ENCODE data around the gene DENND1A.
"Not testable (repeated sequence)": the region's sequence is repeated elsewhere in the genome, so short reads cannot be mapped to it uniquely, and the experiment has no call there.

DENND1A gene, protein sequence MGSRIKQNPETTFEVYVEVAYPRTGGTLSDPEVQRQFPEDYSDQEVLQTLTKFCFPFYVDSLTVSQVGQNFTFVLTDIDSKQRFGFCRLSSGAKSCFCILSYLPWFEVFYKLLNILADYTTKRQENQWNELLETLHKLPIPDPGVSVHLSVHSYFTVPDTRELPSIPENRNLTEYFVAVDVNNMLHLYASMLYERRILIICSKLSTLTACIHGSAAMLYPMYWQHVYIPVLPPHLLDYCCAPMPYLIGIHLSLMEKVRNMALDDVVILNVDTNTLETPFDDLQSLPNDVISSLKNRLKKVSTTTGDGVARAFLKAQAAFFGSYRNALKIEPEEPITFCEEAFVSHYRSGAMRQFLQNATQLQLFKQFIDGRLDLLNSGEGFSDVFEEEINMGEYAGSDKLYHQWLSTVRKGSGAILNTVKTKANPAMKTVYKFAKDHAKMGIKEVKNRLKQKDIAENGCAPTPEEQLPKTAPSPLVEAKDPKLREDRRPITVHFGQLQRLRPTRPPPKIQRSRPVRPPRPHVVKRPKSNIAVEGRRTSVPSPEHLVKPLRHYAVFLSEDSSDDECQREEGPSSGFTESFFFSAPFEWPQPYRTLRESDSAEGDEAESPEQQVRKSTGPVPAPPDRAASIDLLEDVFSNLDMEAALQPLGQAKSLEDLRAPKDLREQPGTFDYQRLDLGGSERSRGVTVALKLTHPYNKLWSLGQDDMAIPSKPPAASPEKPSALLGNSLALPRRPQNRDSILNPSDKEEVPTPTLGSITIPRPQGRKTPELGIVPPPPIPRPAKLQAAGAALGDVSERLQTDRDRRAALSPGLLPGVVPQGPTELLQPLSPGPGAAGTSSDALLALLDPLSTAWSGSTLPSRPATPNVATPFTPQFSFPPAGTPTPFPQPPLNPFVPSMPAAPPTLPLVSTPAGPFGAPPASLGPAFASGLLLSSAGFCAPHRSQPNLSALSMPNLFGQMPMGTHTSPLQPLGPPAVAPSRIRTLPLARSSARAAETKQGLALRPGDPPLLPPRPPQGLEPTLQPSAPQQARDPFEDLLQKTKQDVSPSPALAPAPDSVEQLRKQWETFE

DNA sequence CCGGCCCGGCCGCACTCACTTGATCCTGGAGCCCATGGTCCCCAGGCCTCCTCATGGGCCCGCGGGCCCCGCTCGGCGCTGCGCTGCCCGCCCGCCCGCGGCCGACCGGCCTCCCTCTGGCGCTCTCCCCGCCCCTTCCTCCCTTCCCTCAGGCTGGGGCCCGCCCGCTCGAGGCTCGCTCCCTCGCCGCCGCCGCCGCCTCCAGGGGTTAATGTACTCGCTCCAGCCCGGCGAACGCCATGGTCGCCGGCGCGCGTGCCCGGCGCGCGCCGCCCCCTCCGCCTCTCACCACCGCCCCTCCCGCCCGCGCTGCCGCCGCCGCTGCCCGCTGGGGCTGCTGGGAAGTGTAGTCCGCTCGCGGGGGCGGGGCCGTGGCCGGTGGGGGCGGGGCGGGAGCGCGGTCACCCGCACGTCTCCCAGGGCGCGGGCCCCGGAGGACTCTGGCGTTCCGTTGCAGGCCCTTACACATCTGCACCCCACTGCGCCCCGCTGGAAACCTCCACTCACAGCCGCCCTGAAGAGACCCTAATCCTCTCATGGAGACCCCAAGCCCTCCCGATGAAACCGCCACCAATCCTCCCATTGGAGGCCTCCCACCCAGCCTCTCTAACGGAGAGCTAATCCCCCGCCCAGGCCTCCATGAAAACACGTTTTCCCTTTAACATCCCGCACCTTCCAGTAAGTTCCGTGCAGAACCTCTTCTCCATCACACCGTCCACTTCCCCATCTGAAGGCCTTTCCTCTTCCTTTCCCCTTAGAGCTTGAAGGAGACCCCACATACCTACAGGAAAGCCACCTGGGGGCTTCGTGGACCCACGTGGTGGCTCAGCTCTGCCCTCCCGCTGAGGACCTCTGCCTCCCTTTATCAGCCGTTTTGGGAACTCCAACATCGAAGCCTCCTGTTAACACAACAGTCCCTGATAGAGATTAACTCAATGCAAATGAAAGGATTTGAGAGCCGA, at the start of gene DENND1A:
DENND1A (minus strand) TSS at position 257 of the 962 bp plus-strand sequence; CDS start at position 36, 221 bp downstream.
- peak; percentile 99 for DNase-seq (ENCODE audit: low spot score)

DNA sequence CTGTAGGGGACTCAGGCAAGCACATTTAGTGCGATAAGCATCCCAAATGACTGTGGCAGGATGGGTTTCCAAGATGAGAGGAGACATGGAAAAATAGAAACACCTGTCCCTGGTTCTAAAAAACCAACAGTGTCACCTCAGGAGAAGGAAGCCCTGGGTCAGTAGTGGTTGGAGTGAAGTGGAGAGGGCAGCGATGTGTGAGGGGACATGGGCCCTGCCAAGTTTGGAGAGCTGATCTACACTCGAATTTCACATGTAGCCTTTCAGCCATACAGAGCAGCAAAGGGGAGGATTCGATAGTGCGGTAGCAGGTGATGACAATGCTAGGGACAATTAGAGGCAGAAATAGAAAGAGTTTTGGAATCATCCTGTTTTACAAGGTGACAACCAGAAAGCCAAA, 49.1 kb upstream of the DENND1A start:
- DNase-seq (ENCODE audit: low spot score), result no peak

DNA sequence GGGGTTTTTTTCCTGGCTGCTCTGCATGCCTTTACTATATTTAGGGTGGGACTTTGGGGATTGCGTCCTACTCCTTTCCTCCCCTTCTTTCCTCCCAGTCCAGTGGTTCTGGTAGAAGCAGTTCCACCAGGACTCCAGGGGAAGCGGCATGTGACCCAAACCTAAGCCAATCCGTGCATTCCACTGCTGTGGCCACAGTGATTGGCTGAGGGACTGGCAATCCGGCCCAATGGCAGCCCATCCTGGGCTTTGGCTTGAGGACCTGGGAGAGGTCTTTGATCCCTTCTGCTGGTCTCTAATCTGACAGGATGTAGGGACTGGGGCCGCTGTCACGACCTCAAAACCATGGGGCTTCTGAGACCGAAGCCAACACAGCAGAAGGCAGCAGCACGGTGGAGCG, 46.7 kb upstream of the DENND1A start:
- DNase-seq (ENCODE audit: low spot score), result not testable (repeated sequence)

DNA sequence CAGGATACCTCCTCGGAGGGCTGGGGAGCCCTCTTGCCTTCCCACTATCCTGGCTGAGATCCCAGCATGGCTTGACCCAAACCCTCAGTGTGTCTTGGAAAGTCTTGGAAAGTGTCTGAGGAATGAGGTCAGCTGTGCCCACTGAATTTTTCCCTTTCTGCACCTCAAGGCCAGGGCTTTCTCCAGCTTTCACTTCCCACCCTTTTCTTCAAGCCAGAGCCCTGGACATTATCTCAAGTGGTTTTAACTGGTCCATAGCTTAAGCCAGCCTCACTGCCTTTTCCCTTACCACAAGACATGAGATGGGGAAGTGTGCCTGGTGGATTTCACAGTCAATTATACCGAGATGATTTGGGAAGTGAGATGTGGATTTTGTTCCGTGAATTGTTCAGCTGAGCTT, 45.9 kb upstream of the DENND1A start:
- no peak for DNase-seq (ENCODE audit: low spot score)

DNA sequence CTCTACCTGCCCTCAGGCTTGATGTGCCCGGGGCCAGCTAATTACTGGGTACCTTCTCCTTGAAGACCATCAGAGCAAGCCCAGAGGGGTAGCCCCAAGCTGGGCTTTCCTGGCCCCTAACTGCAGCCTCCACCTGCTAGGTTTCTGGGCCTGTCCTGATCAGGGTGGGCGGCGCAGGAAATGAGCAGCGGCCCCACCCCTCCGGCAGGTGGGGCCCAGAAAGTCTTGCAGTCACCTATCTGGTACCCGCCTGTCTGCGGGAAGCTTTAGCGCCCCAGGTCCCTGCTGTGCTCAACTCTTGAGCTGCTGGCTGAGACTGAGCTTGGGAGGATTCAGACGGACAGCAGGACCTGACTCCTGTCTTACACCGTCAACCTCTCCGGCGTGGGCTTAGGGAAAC, 44.5 kb upstream of the DENND1A start:
- no peak for DNase-seq (ENCODE audit: low spot score)

DNA sequence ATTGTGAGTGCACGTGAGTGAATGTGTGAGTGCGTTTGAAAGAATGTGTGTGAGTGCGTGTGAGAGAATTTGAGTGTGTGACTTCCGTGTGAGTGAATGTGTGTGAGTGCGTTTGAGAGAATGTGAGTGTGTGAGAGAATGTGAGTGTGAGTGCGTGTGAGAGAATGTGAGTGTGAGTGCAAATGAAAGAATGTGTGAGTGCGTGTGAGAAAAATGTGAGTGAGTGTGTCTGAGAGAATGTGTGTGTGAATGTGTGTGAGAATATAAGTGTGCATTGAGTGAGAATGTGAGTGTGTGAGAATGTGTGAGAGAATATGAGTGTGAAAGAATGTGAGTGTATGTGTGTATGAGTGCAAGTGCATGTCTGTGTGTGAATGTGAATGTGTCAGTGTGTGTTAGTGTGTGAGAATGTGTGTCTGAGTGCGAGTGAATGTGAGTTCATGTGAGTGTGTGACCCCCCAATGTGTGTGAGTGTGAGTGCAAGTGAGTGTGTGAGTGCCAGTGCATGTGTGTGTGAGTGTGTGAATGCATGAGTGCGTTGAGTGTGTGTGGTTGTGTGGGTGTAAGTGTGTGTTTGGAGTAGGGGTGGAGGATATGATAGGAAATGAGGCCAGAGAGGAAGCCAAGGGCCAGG, 43.8 kb upstream of the DENND1A start:
- DNase-seq (ENCODE audit: low spot score), result no peak

DNA sequence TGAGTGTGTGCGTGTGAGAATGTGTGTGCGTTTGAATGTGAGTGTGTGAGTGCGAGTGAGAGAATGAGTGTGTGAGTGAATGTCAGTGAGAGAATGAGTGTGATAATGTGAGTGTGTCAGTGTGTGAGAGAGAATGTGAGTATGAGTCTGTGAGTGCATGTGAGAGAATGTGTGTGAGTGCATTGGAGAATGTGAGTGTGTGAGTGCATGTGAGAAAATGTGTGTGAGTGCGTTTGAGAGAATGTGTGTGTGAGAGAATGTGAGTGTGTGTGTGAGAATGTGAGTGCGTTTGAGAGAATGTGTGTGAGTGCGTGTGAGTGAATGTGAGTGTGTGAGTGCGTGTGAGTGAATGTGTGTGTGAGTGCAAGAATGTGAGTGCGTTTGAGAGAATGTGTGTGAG, 42.7 kb upstream of the DENND1A start:
- DNase-seq (ENCODE audit: low spot score), result no peak

DNA sequence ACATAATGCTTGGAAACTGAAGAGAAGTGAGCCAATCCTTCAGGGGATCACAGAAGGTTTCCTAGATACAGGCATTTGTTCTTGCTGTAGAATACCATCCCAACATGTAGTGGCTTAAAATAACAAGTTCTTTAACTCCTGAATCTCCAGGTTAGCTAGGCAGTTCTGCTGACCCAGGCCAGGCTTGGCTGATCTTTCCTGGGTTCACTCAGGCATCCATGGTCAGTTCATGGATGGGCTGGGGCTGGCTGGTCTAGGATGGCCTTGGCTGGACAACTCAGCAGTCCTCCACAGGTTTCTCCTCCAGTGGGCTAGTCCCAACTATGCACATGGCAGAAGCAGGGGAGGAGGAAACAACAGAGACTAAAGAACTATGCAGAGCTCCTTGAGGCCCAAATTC, 37.4 kb upstream of the DENND1A start:
- DNase-seq (ENCODE audit: low spot score), result no peak

DNA sequence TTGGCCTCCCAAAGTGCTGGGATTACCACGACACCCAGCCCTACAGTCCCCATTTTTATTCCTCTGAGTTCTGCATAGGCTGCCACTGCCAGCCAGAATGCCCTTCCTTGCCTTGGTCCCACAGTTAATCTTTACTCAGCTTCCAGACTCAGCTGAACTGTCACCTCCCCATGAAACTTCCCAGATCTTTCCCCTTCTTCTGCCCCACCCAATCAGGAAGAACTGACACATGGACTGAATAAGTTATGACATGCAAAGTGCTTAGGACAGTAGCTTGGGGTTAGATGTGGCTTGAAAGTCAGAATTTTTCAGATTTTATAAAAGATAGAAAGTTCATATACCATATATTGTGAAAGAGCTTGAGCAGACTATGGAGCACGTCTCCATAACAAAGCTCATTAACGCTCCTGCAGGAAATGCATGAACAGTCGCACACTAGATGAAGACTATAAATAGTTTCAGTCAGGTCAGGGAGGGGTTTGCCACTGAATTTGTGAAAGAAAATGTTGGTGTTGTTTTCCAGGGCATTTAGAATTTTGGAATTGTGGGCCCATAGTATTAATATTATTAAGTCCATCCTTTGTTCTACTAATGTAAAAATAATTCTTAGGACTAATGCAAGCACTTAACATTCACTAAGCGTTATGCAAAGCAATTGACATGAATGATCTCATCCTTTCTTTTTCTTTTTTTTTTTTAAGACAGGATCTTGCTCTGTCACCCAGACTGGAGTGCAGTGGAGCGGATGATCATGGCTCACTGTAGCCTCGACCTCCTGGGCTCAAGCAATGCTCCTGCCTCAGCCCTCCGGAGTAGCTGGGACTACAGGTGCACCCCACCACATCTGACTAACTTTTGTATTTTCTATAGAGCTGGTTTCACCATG, 36.1 kb upstream of the DENND1A start:
- no peak for DNase-seq (ENCODE audit: low spot score)

DNA sequence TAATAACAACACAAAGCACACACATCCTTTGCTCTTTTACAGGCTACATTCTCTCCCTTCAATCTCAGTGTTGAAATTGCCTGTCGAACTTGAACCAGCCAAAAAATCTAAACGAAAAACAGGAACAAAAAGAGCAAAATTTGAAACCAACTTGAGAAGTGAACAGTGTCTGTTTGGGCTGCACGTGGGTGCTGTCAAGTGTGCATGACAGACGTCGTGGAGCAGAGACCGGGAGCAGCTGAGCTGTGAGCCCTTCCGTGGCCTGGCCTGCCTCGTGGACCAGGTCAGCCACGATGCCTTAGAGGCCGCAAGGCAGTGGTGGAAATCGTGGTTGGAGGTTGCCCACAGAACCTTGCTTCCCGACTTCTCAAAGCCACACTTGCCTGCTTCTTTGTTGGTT, 34.8 kb upstream of the DENND1A start:
- no peak for DNase-seq (ENCODE audit: low spot score)

DNA sequence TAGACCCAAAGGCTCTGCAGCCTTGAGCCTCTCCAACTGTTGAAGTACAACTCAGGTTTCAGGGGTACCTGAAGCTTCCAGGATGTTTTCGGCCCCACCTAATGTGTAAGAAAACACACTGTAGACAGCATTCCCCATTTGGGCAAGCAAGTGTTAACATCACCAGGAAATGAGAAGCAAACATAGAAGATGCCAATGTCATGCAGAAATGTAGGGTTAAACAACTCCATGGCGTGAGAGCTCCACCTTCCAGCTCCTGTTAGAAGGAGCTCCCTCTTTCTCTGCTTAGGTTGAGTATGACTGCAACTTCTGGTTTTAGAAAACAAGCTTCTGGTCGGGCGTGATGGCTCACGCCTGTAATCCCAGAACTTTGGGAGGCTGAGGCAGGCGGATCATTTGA, 31.0 kb upstream of the DENND1A start:
- no peak for DNase-seq (ENCODE audit: low spot score)

DNA sequence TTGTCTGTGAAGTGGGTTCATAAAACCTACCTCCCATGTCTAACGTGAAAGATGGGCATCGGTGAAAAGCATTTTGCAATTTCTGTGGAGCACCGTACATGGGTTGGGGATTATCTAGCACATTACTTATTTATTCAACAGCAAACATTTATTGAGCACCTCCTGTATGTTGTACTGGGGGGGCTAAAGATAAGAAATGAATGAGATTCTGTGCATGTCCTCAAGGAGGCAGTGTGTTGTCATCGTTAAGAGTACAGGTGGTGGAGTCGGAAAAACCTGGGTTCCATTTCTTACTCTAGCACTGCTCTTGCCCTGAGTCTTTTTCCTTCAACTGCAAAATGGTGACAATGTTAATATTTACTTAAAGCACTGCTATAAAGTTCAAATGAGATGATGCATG, 30.4 kb upstream of the DENND1A start:
- DNase-seq (ENCODE audit: low spot score), result no peak

DNA sequence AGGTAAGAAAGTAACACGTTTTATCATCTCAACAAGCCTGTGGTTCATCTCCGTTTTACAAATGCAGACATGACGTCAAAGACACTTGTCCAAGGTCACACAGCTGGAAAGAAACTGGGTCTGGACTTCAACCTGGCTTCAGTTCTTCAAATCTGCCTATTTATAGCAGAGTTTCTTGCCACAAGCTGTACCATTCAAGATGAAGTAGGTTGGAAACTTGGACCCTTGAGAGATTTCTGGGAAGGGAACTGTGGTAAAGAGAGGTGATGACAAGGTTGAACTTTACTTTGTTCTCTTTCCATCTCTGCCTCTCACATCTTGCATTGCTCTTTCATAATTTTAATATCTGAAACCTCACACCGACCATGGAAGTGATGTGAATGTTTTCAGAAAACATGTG, 29.9 kb upstream of the DENND1A start:
- no peak for DNase-seq (ENCODE audit: low spot score)

DNA sequence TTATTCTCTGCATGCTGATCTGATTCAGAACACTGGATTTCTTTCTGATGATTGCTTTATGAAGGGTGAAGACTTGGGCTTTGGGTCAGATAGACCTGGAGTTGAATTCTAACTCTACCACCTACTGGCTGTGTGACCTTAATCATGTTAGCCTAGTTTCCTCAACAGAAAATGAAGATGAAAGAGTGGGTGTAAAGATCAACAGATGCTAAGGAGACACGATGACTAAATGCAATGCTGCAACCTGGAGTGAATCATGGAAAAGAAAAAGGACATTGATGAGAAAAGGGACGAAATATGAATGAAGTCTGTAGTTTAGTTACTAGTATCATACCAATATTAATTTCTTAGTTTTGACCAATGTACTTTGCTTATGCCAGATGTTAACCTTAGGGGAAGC, 27.8 kb upstream of the DENND1A start:
- no peak for DNase-seq (ENCODE audit: low spot score)

DNA sequence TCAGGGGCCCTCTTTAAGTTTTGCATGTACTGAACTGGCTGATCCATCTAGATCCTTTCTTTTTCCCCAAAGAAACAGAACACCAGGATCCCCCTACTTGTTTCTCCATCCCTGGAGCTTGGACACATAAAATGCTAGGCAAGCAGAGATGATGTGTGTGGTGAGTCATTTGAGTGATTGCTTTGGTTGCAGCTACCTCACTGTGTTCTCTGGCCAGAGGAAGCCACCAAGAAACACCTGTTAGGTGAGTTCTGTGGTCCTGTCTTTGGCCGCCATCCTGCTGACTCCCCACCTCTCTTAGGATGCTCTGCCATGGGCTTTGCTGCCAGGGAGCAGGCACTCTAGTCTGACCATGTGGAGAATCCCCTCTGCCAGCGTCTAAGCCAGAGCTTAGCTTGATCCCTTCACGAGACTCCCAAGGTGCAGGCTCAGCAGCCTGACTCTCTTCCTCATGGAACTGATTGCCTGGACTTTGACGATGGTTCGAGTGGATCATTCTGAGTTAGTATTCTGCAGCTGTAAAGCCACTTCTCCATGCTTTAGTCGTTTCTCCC, 27.3 kb upstream of the DENND1A start:
- DNase-seq (ENCODE audit: low spot score), result no peak

DNA sequence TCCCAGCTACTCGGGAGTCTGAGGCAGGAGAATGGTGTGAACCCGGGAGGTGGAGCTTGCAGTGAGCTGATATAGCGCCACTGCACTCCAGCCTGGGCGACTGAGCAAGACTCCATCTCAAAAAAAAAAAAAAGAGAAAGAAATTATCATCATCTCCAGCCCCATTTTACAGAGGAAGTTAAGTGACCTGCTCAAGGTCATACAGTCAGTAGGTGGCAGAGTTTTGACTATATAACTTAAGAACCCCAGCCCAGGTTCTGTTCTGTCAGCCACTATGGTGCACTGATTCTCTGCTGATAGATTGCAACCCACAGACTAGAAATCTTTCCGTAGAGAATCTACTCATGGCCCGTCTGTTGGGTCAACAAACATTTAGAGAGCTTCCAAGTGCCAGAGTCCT, 25.7 kb upstream of the DENND1A start:
- DNase-seq (ENCODE audit: low spot score), result no peak

DNA sequence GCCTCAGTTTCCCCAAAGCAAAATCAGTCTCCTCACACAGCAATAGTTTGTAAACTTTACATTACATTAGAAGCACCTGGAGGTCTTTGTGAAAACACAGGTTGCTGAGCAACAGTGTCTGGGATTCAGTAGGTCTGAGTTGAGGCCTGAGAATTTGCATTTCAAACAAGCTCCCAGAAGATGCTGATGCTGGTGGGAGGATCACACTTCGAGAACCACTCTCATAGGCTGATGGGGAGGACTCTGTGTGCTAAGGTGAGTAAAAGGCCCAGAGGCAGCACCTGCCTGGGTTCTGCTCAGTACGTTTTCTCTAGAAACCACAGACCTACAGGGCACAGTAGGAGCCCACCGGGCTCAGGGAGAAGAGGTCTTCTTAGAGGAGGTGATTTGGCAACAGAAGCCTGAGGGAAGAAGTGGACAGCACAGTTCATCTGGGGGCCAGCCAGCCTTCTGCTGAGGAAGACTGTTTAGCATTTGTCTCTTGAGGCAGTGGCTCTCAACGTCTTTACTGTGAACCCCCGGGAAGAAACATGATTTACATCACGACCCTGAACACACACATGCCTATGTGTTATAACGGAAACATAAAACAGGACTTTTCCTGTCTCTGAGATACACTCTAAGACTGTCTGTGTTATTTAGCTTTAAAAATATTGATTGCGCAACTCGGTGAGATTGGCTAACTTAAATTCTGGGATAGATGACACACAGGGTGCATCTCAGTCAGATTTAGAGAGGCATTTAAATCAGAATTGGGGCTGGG, 24.8 kb upstream of the DENND1A start:
- DNase-seq (ENCODE audit: low spot score), result peak; percentile 52

DNA sequence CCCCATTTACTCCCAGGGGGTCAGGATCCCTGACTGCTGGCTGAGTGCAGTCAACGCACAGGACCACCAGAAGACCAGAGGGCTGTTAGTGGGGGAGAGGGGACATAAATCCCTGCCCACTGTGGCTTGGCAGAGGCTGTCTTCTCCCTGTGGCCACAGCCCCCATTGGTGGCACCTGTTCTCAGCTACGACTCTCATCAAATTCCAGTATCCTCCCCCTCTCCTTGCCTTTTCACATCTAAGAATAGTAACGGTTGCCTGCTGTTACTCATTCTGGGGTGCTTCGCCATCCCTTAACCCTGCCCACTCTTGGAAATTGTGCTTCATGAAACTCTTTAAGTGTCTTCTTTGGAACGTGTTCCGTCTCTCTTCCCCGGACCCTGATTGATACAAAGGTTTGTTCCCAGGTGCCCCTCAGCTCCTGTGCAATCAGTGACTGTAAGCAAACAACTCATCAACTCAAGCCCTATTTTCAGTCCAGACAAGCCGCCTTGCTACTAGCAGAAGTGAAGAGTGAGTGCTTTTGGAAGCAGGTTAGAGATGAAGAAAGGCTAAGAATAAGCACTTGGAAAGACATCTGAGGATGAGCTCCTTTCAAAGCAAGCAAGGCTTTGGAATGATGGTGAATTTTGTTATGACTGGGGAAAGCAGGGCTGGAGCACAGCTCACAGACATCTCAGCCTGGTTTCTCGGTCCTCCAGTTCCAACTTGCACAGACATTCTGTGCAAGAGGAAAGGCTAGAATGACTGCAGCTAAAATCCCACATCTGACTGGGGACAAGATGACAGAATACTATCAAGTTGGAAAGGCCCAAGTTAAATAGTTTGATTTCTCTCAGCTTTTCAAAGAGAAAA, 22.9 kb upstream of the DENND1A start:
- no peak for DNase-seq (ENCODE audit: low spot score)
